Prostate gland (tissue), 2 donors: ENCODE results near the gene KIFBP. TPM values are rescaled to one million over a fixed set of nuclear protein-coding genes. Genes with fewer than 3 reads are reported as not detected.

Experiments used
- DNase-seq: peaks from one replicate; pipeline ENCODE4 v3.0.0-alpha.2; 2019; ENCODE audit warnings: low spot score
- H3K27ac ChIP-seq, 2 donors: fragments of 200-600 bp; sonication (generic); 2 replicates each; pipeline ENCODE4 v1.5.1; 2017 to 2019
- H3K27me3 ChIP-seq: fragments of 200-600 bp; sonication (generic); replicated peaks from 2 replicates; pipeline ENCODE4 v1.5.1; 2019; ENCODE audit not compliant: insufficient read depth
- H3K36me3 ChIP-seq, 2 donors: fragments of 200-600 bp; sonication (generic); 1 replicate in 1 of 2; 2 replicates in 1 of 2; pipeline versions ENCODE4 v1.5.1 to v1.8.1; 2017 to 2019
- H3K4me1 ChIP-seq: fragments of 200-600 bp; sonication (generic); replicated peaks from 2 replicates; pipeline ENCODE4 v1.5.1; 2019
- H3K4me3 ChIP-seq, 2 donors: fragments of 200-600 bp; sonication (generic); 2 replicates each; pipeline ENCODE4 v1.5.1; 2017 to 2019
- H3K9me3 ChIP-seq: fragments of 200-600 bp; sonication (generic); 2 replicates; pipeline ENCODE4 v1.5.1; 2017
- CTCF ChIP-seq, 4 experiments: fragments of 200-600 bp in 2 of 4; fragments of 450-650 bp in 2 of 4; sonication (generic) in 2 of 4; IDR thresholded peaks; 1 replicate in 3 of 4; 2 replicates in 1 of 4; pipeline ENCODE4 v1.5.1; 2016 to 2019; ENCODE audit warnings: antibody characterized with exemption in 4 of 4, mild to moderate bottlenecking in 2 of 4, moderate library complexity in 2 of 4
- POLR2A ChIP-seq: fragments of 450-650 bp; IDR thresholded peaks from one replicate; pipeline ENCODE4 v1.6.1; 2016; ENCODE audit warnings: antibody characterized with exemption, mild to moderate bottlenecking
- POLR2AphosphoS5 ChIP-seq: sonication (generic); formaldehyde crosslinking; IDR thresholded peaks from one replicate; pipeline ENCODE4 v1.6.1; 2017; ENCODE audit warnings: antibody characterized with exemption
- WGBS: methylation state at CpG from one replicate; pipeline ENCODE4 v1.1.5; 2018; 5-methylcytosine and 5-hydroxymethylcytosine counted together
- intact Hi-C: fragments of 100-400 bp; cut with DNase I; formaldehyde crosslinking; loops from one replicate; pipeline ENCODE4 v1.14.2; 2022
- total RNA-seq, 2 donors: library from RNA; depleted of rRNA; stranded (reverse); fragments of >200 nt; gene quantifications; one replicate each; pipeline ENCODE4 v1.1.0, GENCODE V29; 2016

KIFBP gene
- total RNA-seq, 2 donors from 2014 or later, result 37.3 to 46.7 TPM

- H3K27ac ChIP-seq, result no peak overlapping the region
- intact Hi-C loops, result no loop called here
- H3K27me3 ChIP-seq, result no peaks in the 10 kb centered on the region
- 97% methylated on average over 8 of the region's 8 CpGs for WGBS
- no peak for TF ChIP-seq POLR2A
- TF ChIP-seq POLR2AphosphoS5, result no peak
- no peak for TF ChIP-seq CTCF (IDR thresholded peaks at IDR 0.05)
- H3K4me1 ChIP-seq, result no peaks in the 10 kb centered on the region
- no peak overlapping the region for H3K4me3 ChIP-seq
- H3K9me3 ChIP-seq, result no peaks in the 10 kb centered on the region
- no peak for DNase-seq
- no peaks in the 10 kb centered on the region for H3K36me3 ChIP-seq
Measured at GRCh38 chr10:69060127-69060798, 71.7 kb downstream of the KIFBP start.

GRCh38 chr10:69061305-69062161 is 72.9 kb downstream of the KIFBP start:
- no peak for TF ChIP-seq CTCF (IDR thresholded peaks at IDR 0.05)
- peak; percentile 61 for TF ChIP-seq POLR2AphosphoS5
- Histone ChIP-seq H3K4me1 (no peaks in the 10 kb centered on the region), H3K4me3 (no peak overlapping the region), H3K9me3 (no peaks in the 10 kb centered on the region), H3K36me3 (no peaks in the 10 kb centered on the region), H3K27me3 (no peaks in the 10 kb centered on the region), H3K27ac (peak overlapping the region; percentile 67 to 77)
- intact Hi-C loops, result no loop called here
- no peak for DNase-seq
- WGBS, result 39% methylated on average over 20 of the region's 20 CpGs

- Histone ChIP-seq H3K4me3 (no peak overlapping the region), H3K27ac (no peak overlapping the region), H3K27me3 (no peaks in the 10 kb centered on the region), H3K4me1 (no peaks in the 10 kb centered on the region), H3K9me3 (no peaks in the 10 kb centered on the region), H3K36me3 (no peaks in the 10 kb centered on the region)
- WGBS, result 84% methylated on average over 5 of the region's 5 CpGs
- no peak for TF ChIP-seq CTCF (IDR thresholded peaks at IDR 0.05)
- TF ChIP-seq POLR2AphosphoS5, result no peak
- no peak for TF ChIP-seq POLR2A
- no peak for DNase-seq
- intact Hi-C loops, result no loop called here
Measured at GRCh38 chr10:69062901-69063300, 74.3 kb downstream of the KIFBP start.

- H3K36me3 ChIP-seq, result no peaks in the 10 kb centered on the region
- no peaks in the 10 kb centered on the region for H3K4me1 ChIP-seq
- no peak for TF ChIP-seq POLR2A
- TF ChIP-seq CTCF (IDR thresholded peaks at IDR 0.05), result no peak
- TF ChIP-seq POLR2AphosphoS5, result no peak
- H3K27ac ChIP-seq, result no peak overlapping the region
- WGBS, result 83% methylated on average over 6 of the region's 6 CpGs
- H3K27me3 ChIP-seq, result no peaks in the 10 kb centered on the region
- intact Hi-C loops, result no loop called here
- no peak overlapping the region for H3K4me3 ChIP-seq
- no peak for DNase-seq
- no peaks in the 10 kb centered on the region for H3K9me3 ChIP-seq
Measured at GRCh38 chr10:69064762-69065328, 76.2 kb downstream of the KIFBP start.
